HG03060 (cell line): Measurements from ENCODE around the gene NEAT1.
A peak's percentile ranks its signal among the peaks of the same experiment; 100 is the strongest.

Source experiments
- ATAC-seq: cut with Tn5 transposase; IDR thresholded peaks from one replicate; pipeline ENCODE4 v1.9.1; 2021; ENCODE audit warnings: low read depth, moderate number of reproducible peaks; ENCODE audit not compliant: unreplicated experiment

The NEAT1 gene

DNA sequence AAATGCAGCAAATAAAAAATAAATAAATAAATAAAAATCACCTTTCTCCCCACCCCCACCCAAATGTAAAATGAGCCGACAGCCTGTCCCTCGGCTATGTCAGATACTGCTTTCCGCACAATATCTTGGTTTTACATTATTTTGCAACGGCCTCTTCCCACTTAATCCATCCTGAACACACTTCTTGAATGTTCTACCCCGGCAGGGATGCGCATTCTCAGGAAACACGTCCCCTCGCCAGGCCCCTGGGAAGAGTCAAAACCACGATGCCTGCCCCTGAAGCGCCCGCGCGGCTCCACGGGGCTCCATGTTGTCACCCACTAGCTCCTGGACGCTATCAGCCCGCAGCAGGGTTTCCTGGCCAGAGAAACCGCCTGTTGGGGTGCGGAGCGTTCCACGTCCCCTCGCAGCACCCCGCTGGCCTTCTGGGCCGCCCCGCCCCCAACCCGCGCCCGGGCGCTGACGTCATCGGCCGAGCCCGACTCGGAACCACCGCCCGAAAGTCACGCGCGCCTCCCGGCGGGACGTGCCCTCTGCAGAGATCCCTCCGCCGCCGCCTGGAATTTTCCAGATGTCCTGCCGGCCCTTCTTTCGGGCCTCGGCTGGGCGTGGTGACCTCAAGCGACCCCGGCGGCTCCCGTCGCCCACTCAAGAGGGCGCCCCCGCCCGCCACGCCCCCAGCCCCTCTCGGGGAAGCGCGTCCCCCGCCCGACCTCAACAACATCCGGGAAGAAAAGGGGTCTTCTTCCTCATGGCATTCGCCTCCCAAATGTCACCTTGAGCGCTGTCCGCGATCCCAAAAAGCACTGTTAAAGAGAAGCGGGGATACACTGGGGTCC, 585 bp upstream of the NEAT1 start:
- no peak for ATAC-seq

DNA sequence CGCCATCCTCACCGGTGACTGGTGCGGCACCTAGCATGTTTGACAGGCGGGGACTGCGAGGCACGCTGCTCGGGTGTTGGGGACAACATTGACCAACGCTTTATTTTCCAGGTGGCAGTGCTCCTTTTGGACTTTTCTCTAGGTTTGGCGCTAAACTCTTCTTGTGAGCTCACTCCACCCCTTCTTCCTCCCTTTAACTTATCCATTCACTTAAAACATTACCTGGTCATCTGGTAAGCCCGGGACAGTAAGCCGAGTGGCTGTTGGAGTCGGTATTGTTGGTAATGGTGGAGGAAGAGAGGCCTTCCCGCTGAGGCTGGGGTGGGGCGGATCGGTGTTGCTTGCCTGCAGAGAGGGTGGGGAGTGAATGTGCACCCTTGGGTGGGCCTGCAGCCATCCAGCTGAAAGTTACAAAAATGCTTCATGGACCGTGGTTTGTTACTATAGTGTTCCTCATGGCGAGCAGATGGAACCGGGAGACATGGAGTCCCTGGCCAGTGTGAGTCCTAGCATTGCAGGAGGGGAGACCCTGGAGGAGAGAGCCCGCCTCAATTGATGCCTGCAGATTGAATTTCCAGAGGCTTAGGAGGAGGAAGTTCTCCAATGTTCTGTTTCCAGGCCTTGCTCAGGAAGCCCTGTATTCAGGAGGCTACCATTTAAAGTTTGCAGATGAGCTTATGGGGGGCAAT, 1.1 kb downstream of the NEAT1 start:
- no peak for ATAC-seq

DNA sequence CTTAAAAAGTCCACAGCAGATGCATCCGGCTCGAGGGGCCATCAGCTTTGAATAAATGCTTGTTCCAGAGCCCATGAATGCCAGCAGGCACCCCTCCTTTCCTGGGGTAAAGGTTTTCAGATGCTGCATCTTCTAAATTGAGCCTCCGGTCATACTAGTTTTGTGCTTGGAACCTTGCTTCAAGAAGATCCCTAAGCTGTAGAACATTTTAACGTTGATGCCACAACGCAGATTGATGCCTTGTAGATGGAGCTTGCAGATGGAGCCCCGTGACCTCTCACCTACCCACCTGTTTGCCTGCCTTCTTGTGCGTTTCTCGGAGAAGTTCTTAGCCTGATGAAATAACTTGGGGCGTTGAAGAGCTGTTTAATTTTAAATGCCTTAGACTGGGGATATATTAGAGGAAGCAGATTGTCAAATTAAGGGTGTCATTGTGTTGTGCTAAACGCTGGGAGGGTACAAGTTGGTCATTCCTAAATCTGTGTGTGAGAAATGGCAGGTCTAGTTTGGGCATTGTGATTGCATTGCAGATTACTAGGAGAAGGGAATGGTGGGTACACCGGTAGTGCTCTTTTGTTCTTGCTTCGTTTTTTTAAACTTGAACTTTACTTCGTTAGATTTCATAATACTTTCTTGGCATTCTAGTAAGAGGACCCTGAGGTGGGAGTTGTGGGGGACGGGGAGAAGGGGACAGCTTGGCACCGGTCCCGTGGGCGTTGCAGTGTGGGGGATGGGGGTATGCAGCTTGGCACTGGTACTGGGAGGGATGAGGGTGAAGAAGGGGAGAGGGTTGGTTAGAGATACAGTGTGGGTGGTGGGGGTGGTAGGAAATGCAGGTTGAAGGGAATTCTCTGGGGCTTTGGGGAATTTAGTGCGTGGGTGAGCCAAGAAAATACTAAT, 1.9 kb downstream of the NEAT1 start:
- ATAC-seq = no peak

DNA sequence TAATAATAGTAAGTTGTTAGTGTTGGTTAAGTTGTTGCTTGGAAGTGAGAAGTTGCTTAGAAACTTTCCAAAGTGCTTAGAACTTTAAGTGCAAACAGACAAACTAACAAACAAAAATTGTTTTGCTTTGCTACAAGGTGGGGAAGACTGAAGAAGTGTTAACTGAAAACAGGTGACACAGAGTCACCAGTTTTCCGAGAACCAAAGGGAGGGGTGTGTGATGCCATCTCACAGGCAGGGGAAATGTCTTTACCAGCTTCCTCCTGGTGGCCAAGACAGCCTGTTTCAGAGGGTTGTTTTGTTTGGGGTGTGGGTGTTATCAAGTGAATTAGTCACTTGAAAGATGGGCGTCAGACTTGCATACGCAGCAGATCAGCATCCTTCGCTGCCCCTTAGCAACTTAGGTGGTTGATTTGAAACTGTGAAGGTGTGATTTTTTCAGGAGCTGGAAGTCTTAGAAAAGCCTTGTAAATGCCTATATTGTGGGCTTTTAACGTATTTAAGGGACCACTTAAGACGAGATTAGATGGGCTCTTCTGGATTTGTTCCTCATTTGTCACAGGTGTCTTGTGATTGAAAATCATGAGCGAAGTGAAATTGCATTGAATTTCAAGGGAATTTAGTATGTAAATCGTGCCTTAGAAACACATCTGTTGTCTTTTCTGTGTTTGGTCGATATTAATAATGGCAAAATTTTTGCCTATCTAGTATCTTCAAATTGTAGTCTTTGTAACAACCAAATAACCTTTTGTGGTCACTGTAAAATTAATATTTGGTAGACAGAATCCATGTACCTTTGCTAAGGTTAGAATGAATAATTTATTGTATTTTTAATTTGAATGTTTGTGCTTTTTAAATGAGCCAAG, 2.7 kb downstream of the NEAT1 start:
- no peak for ATAC-seq

DNA sequence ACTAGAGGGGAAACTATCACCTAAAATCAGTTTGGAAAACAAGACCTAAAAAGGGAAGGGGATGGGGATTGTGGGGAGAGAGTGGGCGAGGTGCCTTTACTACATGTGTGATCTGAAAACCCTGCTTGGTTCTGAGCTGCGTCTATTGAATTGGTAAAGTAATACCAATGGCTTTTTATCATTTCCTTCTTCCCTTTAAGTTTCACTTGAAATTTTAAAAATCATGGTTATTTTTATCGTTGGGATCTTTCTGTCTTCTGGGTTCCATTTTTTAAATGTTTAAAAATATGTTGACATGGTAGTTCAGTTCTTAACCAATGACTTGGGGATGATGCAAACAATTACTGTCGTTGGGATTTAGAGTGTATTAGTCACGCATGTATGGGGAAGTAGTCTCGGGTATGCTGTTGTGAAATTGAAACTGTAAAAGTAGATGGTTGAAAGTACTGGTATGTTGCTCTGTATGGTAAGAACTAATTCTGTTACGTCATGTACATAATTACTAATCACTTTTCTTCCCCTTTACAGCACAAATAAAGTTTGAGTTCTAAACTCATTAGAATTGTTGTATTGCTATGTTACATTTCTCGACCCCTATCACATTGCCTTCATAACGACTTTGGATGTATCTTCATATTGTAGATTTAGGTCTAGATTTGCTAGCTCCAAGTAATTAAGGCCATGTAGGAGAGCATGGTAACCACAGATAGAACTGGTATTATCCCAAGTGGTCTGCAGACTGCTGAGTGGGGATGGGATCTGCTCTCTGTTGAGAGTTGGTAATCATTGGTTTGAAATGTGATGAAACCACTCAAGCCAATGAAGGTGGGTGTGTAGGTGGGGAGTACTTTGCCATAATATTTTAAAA, 3.6 kb downstream of the NEAT1 start:
- ATAC-seq = peak; percentile 27

DNA sequence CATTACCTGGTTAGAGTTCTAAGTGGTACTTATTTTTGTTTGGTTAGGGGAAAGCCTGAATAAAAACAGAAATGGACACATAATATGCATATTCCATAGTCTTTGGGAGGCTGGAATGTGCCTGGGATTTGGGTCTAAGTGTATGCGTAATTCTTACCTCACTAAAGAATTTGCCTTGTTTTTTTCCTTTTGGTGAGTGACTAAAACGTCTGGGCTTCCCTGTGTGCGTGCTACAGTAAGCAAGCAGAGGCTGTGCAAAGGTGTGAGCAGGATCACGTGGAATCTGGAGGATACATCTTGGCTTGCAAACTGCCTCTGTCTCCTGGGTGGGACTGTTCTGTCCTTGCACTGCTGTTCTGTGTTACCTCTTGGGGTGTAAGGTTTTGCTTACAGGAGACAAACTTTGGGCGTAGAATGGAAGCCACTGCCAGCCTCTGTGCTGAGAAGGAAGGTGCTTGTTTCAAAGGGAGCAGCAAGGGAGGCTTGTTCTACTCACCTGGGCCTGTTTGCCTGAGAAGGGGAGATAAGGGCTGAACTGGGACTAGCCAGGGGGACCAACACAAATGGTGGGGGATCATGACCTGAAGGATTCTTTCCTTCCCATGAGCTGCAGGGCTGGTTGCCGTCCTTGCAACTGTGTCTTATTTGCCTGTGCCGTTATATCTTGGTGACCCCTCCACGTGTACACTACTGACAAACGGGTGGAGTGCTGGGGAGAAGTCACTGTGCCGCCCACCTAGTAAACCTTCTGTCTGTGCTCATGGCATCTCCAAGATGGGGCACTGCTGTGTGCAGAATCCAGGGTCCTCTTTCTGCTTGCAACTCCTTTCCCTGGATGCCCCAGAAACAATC, 4.5 kb downstream of the NEAT1 start:
- ATAC-seq = no peak

DNA sequence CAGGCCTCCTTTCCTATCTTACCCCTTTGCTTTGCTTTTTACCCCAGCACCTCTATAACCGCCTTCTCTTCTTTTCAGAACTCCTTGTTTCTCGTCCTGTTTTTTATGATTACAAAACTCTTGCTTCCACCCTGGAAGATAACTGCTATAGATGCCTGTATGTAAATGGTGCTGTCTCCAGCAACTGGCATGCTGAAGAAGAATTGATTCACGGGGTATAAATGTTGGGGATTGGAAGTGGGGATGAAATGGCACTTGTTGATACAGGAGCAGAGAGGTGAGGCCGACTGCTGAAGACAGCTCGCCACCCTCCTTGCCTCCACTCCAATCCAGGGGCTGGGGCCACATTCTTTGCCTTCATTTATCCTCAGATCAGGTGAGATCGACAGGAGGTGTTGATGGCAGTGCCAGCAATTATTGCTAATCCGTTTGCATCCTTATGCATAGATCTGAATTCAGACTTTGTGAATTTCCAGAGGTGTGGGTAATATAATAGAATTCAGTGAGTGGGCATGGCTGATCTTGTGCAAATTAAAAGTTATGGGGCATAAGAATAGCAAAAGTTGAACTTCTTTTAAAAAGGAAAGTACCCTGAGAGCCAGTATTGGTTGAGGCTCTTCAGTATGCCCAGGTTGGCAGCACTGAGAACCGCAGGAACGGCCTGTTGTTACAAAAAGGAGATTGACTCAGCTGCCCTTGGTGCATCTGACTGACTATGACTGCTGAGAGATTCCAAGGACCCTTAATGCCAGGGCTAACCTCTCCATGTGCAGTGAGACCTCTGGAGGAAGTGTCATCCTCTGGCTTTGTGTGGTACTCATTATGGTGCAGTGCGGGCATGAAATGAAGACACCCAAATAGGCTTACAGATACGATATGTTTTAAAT, 5.3 kb downstream of the NEAT1 start:
- ATAC-seq = no peak

DNA sequence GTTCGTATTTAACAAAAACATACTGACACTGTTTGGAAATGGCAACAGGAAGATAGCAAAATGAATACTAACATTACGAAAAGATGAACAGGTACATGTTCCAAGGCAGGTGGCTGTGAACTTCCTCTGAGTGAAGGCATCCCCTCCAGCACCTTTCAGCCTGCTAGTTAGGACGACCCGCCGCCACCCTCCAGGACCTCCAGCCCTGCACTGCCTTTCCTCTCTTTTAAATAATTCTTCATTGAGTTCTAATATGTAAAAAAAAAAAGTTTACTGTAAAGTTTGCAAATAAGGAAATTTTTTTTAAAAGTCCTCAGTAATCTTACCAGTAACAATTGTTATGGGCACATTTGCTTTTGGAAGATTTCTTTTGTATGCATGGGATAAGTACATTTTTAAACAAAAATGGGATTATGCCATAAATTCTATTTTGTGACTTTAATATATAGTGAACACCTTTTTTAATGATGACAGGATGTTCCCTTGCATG, 6.0 kb downstream of the NEAT1 start:
- no peak for ATAC-seq

DNA sequence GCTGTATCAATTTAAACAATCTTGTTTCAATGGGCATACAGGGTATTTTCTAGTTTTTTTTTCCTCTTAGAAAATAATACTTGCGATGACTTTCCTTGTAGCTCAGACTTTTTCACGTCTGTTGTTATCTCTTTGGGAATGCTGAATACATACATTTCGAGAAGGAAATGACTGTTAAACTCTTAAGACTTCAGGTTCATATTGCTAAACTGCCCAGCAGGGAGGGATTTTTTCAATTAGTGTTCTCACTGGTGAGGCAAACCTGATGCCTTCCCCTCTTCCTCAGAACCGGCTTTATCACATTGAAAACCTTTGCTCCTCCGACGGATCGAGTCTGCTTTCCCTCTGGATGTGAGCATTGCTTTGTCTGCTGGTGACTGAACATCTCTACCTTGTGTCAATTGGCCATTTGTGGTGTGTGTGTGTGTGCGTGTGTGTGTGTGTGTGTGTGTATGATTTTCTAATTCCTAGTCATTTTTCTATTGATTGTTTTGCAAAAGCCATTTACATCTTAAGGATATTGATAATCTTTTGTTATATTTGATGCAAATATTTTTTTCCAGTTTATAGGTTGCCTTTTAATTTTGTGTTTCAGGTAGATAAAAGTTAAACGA, 6.6 kb downstream of the NEAT1 start:
- no peak for ATAC-seq

DNA sequence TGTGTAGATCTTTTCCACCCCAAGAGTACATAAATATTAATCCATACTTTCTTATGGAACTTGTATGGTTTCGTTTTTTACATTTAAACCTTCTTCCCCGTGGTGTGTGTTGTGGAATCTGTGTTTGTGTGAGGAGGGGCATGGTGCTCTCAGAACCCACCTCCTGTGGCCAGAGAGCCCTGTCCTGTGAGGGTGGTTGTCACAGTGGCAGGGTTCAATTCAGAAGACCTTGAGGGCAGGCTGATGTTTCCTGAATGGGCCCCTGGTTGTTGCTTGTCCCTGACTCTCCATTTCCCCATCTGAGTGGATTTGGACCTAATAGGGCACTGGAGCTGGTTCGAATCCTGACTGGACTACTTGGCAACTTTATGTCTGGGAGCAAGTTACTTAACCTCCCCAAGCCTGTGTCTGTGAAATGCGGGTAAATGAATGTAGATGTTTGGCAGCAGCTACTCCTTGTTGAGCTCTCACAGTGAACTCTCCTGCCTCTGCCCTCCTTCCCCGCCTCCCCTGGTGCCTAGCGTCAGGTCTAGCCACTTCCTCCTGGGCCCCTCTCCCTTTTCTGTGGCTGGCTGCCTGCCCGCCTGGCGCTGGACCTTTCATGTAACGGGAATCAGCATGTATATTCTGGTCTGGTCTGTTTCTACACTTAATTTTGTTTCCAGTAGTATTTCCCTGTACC, 7.3 kb downstream of the NEAT1 start:
- ATAC-seq = no peak

DNA sequence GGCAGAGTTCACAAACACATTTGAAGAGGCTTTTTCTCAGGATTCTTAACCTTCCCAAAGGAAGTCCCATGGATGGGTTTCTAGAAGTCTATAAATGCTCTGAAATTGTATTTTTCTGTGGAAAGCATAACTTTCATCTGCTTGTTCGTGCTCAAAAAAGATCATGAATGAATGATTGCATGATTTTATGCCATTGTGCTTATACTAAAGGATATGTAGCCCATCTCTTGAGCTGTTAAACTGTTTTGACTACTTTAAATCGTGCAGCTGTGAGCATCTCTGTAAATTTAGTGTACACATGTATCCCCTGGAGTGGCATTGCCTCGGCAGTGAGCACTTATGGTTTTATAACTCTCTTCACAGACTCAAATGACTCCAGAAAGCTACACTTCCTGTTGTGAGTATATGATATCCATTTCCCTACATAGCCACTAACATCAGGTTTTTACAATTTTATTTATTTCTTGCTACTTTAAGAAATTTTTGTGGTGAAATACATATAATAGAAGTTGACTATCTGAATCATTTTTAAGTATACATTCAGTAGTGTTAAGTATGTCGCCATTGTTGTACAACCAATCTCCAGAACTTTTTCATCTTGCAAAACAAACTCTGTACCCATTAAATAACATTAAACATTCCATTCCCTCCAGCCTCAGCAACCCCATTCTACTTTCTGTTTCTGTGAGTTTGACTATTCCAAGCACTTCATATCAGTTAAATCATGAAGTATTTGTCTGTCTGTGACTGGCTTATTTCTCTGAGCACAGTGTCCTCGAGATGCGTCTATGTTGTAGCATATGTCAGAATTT, 8.0 kb downstream of the NEAT1 start:
- no peak for ATAC-seq

DNA sequence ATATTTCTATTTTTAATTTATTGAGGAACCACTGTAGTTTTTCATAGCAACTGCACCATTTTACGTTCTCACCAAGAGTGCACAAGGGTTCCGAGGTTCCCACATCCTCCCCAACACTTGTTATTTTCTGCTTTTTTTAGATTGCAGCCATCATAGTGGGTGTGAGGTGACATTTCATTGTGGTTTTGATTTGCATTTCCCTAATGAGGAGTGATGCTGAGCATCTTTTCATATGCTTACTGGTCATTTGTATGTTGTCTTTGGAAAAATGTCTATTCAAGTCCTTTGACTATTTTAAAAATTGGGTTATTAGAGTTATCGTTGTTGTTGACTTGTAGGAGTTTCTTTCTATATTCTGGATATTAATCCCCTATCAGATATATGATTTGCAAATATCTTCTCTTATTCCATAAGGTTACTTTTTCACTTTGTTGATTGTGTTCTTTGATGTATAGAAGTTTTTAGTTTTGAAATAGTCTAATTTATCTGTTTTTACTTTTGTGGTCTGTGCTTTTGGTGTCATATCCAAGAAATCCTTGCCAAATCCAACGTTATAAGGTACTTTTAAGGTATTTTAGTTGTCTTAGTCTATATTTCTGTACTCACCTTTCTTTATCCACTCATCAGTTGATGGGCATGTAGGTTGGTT, 9.0 kb downstream of the NEAT1 start:
- no peak for ATAC-seq

DNA sequence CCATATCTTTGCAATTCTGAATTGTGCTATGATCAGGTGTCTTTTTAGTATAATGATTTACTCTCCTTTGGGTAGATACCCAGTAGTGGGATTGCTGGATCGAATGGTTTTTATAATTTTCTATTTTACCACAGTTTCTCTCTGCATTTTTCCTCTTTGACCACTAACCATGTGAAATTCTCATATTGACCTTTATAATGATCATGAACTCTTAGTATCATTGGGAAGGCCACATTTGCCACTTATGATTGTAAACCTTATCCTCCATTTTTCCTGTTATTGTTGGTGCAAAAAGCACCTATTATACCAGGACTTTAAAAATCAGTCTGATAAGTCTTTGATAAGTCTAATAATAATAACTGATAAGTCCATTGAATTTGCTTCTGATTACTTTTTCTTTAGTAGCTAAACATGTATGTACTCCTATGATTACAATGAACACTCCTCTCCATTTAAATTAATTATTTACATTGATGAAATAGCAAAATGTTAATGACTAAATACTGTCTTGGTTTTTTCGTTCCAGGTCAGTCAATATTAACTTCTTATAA, 9.6 kb downstream of the NEAT1 start:
- ATAC-seq = no peak

DNA sequence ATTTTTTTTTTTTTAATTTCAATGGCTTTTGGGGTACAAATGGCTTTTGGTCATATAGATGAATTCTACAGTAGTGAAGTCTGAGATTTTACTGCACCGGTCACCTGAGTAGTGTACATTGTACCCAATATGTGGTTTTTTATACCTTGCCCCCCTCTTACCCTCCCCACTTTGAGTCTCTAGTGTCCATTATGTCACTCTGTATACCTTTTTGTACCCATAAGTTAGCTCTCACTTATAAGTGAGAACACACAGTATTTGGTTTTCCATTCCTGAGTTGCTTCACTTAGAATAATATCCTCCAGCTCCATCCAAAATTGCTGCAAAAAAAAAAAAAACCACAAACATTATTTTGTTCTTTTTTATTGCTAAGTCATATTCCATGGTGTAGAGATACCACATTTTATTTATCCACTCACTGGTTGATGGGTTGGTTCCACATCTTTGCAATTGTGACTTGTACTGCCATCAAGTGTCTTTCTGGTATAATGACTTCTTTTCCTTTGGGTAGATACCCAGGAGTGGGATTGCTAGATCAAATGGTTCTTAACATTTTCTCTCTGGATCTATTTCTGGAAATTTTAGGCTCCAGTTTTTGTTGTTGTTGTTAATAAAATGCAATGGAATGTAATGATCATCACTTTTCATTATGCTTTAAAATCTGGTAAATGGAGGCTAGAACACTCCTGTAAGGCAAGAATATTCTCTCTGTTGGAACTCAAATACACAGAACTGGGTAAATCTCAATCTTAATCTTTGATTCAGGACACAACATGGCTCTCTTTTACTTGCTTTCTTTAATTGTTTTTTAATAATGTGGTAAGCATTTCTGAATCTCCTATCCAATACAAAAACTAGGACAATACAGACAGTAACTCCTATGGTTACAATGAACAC, 10.3 kb downstream of the NEAT1 start:
- ATAC-seq = no peak
